HepG2 (cell line): ENCODE results near the gene STMN3. TPM values are rescaled to one million over a fixed set of nuclear protein-coding genes. Genes with fewer than 3 reads are reported as not detected.

Experiments used
- CENPX ChIP-seq: sonication (generic); formaldehyde crosslinking; IDR thresholded peaks from 2 replicates; pipeline ENCODE4 v1.9.0; 2021; ENCODE audit warnings: mild to moderate bottlenecking, missing genetic modification reagents, moderate library complexity
- CREM ChIP-seq, 2 experiments: sonication (generic) in 1 of 2; formaldehyde crosslinking in 1 of 2; IDR thresholded peaks; 2 replicates each; pipeline versions ENCODE4 v1.4.0 to v1.6.1; 2016 to 2020; ENCODE audit warnings: antibody characterized with exemption in 1 of 2, mild to moderate bottlenecking in 1 of 2, missing genetic modification reagents in 1 of 2
- E2F5 ChIP-seq: sonication (generic); formaldehyde crosslinking; conservative IDR thresholded peaks from 2 replicates; pipeline ENCODE4 v1.4.0; 2020; ENCODE audit warnings: missing genetic modification reagents
- FOXC1 ChIP-seq: sonication (generic); formaldehyde crosslinking; IDR thresholded peaks from 2 replicates; pipeline ENCODE4 v1.8.0; 2022; ENCODE audit warnings: mild to moderate bottlenecking, missing genetic modification reagents, borderline replicate concordance
- HNRNPUL1 ChIP-seq: fragments of 200-400 bp; formaldehyde crosslinking; IDR thresholded peaks from 2 replicates; pipeline ENCODE4 v1.6.1; 2017; ENCODE audit warnings: low read depth, mild to moderate bottlenecking, low read length, moderate library complexity
- LCORL ChIP-seq, 2 experiments: fragments of 450-650 bp in 1 of 2; sonication (generic) in 1 of 2; formaldehyde crosslinking in 1 of 2; IDR thresholded peaks; 2 replicates each; pipeline versions ENCODE4 v1.5.0 to v1.6.1; 2017 to 2020; ENCODE audit warnings: antibody characterized with exemption in 1 of 2, missing genetic modification reagents in 1 of 2
- MEIS1 ChIP-seq: sonication (generic); formaldehyde crosslinking; IDR thresholded peaks from 2 replicates; pipeline ENCODE4 v1.9.0; 2021; ENCODE audit warnings: mild to moderate bottlenecking, missing genetic modification reagents, moderate library complexity, borderline replicate concordance
- MTA1 ChIP-seq: sonication (generic); formaldehyde crosslinking; IDR thresholded peaks from 2 replicates; pipeline ENCODE4 v1.4.0; 2020; ENCODE audit warnings: missing genetic modification reagents, mild to moderate bottlenecking, borderline replicate concordance
- TSC22D2 ChIP-seq: sonication (generic); formaldehyde crosslinking; IDR thresholded peaks from 2 replicates; pipeline ENCODE4 v1.5.1; 2020; ENCODE audit warnings: missing genetic modification reagents, mild to moderate bottlenecking, borderline replicate concordance
- ZFP37 ChIP-seq: sonication (generic); formaldehyde crosslinking; IDR thresholded peaks from 2 replicates; pipeline ENCODE4 v1.4.0; 2020; ENCODE audit warnings: missing genetic modification reagents, borderline replicate concordance
- ZNF276 ChIP-seq: sonication (generic); formaldehyde crosslinking; IDR thresholded peaks from 2 replicates; pipeline ENCODE4 v1.4.0; 2020; ENCODE audit warnings: mild to moderate bottlenecking, low read depth, missing genetic modification reagents
- ZNF350 ChIP-seq: sonication (generic); formaldehyde crosslinking; IDR thresholded peaks from 2 replicates; pipeline ENCODE4 v1.4.0; 2020; ENCODE audit warnings: mild to moderate bottlenecking, low read depth, missing genetic modification reagents, borderline replicate concordance
- ZNF737 ChIP-seq: sonication (generic); formaldehyde crosslinking; IDR thresholded peaks from 2 replicates; pipeline ENCODE4 v1.5.0; 2020; ENCODE audit warnings: missing genetic modification reagents, mild to moderate bottlenecking, borderline replicate concordance
- ZNF841 ChIP-seq: sonication (generic); formaldehyde crosslinking; IDR thresholded peaks from 2 replicates; pipeline ENCODE4 v1.8.1; 2023; ENCODE audit warnings: missing genetic modification reagents, borderline replicate concordance
- polyA plus RNA-seq, 8 experiments: library from polyadenylated mRNA; depleted of rRNA in 3 of 8; stranded (reverse) in 7 of 8; unstranded in 1 of 8; fragments of >200 nt; fragmentation: Illumina TruSeq in 4 of 8; extraction: Trizol in 4 of 8; gene quantifications; 2 replicates each; pipeline versions ENCODE4 v1.2.1 to v1.2.3, GENCODE V29; 2011 to 2016; ENCODE audit warnings: low read depth in 4 of 8, missing spikeins in 1 of 8, mixed read lengths in 1 of 8; ENCODE audit not compliant: insufficient read depth in 1 of 8
- total RNA-seq, 5 experiments: library from RNA; depleted of rRNA; stranded (reverse); fragments of >200 nt; fragmentation: Illumina TruSeq; extraction: Trizol; gene quantifications; 2 replicates each; pipeline ENCODE4 v1.2.3, GENCODE V29; 2016; ENCODE audit warnings: low read depth in 1 of 5
- TF ChIP-seq, protein P1 (sequence below): sonication (generic); formaldehyde crosslinking; IDR thresholded peaks from 2 replicates; pipeline ENCODE4 v1.4.0; 2020; ENCODE audit warnings: missing genetic modification reagents
- TF ChIP-seq, protein P2 (sequence below), 2 experiments: sonication (generic) in 1 of 2; formaldehyde crosslinking in 1 of 2; IDR thresholded peaks; 2 replicates each; pipeline versions ENCODE4 v1.4.0 to v1.6.1; 2018 to 2020; ENCODE audit warnings: missing genetic modification reagents in 2 of 2, borderline replicate concordance in 1 of 2, low read depth in 1 of 2, mild to moderate bottlenecking in 1 of 2, missing biosample characterization in 1 of 2

Gene STMN3
- total and polyA plus RNA-seq, 2 of the 13 experiments (the other 11 are each of a cell fraction or from before 2014, with no cell fraction given), result 21.0 to 48.3 TPM

GRCh38 chr20:63657260-63657936, 4.2 kb upstream of the STMN3 start (continued):
- TF ChIP-seq ZNF276 (CRISPR knock-in tag), result 0 out of 2 replicates have a peak, but pooled peaks have one; percentile 24
- TF ChIP-seq CREM (IDR thresholded peaks at IDR 0.05), result no peak
- no peak for TF ChIP-seq CREM (CRISPR knock-in tag; IDR thresholded peaks at IDR 0.05)
- no peak for TF ChIP-seq ZNF841 (CRISPR knock-in tag)
- 0 out of 2 replicates have a peak, but pooled peaks have one; percentile 4 for TF ChIP-seq MEIS1 (CRISPR knock-in tag)
- no peak for TF ChIP-seq LCORL (IDR thresholded peaks at IDR 0.05)
- no peak for TF ChIP-seq LCORL (CRISPR knock-in tag; IDR thresholded peaks at IDR 0.05)
- TF ChIP-seq ZNF350 (CRISPR knock-in tag), result no peak
- TF ChIP-seq FOXC1 (CRISPR knock-in tag), result no peak
- TF ChIP-seq TSC22D2 (CRISPR knock-in tag), result no peak
- TF ChIP-seq, protein P1, sequence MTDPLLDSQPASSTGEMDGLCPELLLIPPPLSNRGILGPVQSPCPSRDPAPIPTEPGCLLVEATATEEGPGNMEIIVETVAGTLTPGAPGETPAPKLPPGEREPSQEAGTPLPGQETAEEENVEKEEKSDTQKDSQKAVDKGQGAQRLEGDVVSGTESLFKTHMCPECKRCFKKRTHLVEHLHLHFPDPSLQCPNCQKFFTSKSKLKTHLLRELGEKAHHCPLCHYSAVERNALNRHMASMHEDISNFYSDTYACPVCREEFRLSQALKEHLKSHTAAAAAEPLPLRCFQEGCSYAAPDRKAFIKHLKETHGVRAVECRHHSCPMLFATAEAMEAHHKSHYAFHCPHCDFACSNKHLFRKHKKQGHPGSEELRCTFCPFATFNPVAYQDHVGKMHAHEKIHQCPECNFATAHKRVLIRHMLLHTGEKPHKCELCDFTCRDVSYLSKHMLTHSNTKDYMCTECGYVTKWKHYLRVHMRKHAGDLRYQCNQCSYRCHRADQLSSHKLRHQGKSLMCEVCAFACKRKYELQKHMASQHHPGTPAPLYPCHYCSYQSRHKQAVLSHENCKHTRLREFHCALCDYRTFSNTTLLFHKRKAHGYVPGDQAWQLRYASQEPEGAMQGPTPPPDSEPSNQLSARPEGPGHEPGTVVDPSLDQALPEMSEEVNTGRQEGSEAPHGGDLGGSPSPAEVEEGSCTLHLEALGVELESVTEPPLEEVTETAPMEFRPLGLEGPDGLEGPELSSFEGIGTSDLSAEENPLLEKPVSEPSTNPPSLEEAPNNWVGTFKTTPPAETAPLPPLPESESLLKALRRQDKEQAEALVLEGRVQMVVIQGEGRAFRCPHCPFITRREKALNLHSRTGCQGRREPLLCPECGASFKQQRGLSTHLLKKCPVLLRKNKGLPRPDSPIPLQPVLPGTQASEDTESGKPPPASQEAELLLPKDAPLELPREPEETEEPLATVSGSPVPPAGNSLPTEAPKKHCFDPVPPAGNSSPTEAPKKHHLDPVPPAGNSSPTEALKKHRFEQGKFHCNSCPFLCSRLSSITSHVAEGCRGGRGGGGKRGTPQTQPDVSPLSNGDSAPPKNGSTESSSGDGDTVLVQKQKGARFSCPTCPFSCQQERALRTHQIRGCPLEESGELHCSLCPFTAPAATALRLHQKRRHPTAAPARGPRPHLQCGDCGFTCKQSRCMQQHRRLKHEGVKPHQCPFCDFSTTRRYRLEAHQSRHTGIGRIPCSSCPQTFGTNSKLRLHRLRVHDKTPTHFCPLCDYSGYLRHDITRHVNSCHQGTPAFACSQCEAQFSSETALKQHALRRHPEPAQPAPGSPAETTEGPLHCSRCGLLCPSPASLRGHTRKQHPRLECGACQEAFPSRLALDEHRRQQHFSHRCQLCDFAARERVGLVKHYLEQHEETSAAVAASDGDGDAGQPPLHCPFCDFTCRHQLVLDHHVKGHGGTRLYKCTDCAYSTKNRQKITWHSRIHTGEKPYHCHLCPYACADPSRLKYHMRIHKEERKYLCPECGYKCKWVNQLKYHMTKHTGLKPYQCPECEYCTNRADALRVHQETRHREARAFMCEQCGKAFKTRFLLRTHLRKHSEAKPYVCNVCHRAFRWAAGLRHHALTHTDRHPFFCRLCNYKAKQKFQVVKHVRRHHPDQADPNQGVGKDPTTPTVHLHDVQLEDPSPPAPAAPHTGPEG, result no peak
- TF ChIP-seq, protein P2, sequence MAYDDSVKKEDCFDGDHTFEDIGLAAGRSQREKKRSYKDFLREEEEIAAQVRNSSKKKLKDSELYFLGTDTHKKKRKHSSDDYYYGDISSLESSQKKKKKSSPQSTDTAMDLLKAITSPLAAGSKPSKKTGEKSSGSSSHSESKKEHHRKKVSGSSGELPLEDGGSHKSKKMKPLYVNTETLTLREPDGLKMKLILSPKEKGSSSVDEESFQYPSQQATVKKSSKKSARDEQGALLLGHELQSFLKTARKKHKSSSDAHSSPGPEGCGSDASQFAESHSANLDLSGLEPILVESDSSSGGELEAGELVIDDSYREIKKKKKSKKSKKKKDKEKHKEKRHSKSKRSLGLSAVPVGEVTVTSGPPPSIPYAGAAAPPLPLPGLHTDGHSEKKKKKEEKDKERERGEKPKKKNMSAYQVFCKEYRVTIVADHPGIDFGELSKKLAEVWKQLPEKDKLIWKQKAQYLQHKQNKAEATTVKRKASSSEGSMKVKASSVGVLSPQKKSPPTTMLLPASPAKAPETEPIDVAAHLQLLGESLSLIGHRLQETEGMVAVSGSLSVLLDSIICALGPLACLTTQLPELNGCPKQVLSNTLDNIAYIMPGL (CRISPR knock-in tag; IDR thresholded peaks at IDR 0.05; ENCODE audit: borderline replicate concordance in 1 of 2, low read depth in 1 of 2), result no peak
- TF ChIP-seq ZFP37 (CRISPR knock-in tag), result no peak
- peak; percentile 9; the same call in 1 of the 2 replicates for TF ChIP-seq ZNF737 (CRISPR knock-in tag)
- peak; percentile 35; the same call in 1 of the 2 replicates for TF ChIP-seq MTA1 (CRISPR knock-in tag)
- no peak for TF ChIP-seq CENPX (CRISPR knock-in tag)
- TF ChIP-seq E2F5, result no peak
- TF ChIP-seq HNRNPUL1, result no peak
